ENCODE results near the gene VHLL. TPM values are rescaled to one million over a fixed set of nuclear protein-coding genes. Genes with fewer than 3 reads are reported as not detected.

VHLL gene
- total RNA-seq, 1 experiment from 2014 or later, result 1.1 TPM

DNA sequence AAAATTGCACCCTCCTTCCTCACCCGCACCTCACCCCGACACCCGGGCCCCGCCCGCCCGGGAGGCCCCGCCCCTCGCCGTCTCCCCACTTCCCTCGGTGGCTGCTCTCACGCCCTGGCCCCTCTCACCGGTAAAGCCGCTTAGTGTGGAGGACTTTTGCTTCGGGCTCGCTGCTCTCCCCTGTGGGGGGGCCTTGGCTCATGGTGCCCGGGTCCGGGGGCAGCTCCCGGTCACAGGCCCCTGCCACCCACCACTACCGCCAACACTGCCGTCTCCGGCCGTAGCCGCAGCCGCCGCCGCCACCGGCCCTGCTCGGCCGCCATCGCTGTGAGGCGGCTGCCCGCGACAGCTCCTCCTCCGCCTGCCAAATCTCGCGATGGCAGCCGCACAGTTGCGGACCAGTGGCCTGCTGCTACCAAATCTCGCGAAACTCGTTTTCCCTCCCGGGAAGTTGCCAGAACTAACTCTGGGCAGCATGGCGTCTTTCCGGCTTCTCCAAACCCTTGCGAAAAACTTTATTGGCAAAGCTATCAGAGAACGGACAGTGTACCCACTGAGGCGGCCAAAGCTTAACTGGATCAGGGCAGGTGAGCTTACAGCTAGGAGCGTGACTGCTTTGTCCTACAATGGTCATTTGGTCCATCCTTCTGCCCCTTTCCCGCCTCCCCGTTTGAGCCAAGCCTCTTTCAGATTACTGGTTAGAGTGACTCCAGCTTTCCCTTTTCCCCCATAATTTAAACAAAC lies 16.5 kb downstream of the VHLL start, which contains the start of gene SMG5:
TSS of gene SMG5 (minus strand) at position 347 of the 744 bp plus-strand sequence. CDS start at position 202, 145 bp downstream.
- peak within 1 kb of the TSS; percentile 95 for H3K4me2 ChIP-seq (ENCODE audit: low read length)
- H3K36me3 ChIP-seq (ENCODE audit: low read depth, low read length), result peaks cover 24% of the 10 kb centered on the region
- DNase-seq (peak; percentile 100), ATAC-seq (peak; percentile 91)
- peak within 1 kb of the TSS; percentile 76 for H3K27ac ChIP-seq (ENCODE audit: low read length)
- CTCF ChIA-PET, result interaction anchor here (0.6 to 0.7 kb wide), 2 partner anchors 18 to 37 kb away, joined by 3 to 4 read pairs; no protein-coding TSS in a partner anchor
- H3F3A ChIP-seq (ENCODE audit: low read length, unreplicated experiment), result no peaks in the 10 kb centered on the region
- no peaks in the 10 kb centered on the region for H3K27me3 ChIP-seq (ENCODE audit: low read length)
- H4K20me1 ChIP-seq (ENCODE audit: low read length), result peaks cover 36% of the 10 kb centered on the region
- H3K79me2 ChIP-seq (ENCODE audit: low read length), result peaks cover 73% of the 10 kb centered on the region
- H2AFZ ChIP-seq (ENCODE audit: low read length), result peak within 1 kb of the TSS; percentile 89
- no peaks in the 10 kb centered on the region for H3K9me2 ChIP-seq (replicated peaks; ENCODE audit: low read length)
- peak within 1 kb of the TSS; percentile 86 for H3K4me3 ChIP-seq (ENCODE audit: low read length)
- POLR2A ChIA-PET (ENCODE audit: unreplicated experiment), result interaction anchor here (0.5 to 0.7 kb wide), 7 partner anchors 12 to 445 kb away, joined by 3 to 7 read pairs (median 3); partner anchors contain the start of gene GLMP
- peaks cover 32% of the 10 kb centered on the region for H3K4me1 ChIP-seq (ENCODE audit: insufficient read depth, low read length)
- intact Hi-C loops (cut with micrococcal nuclease), result loop anchor here (1.0 kb wide), 1 partner anchor 19 kb away; no protein-coding TSS in a partner anchor
- peak within 1 kb of the TSS; percentile 98 for H3K9ac ChIP-seq (ENCODE audit: low read length)
- BruUV-seq (replicated peaks), result no TSS peak
- TF ChIP-seq, protein P1, sequence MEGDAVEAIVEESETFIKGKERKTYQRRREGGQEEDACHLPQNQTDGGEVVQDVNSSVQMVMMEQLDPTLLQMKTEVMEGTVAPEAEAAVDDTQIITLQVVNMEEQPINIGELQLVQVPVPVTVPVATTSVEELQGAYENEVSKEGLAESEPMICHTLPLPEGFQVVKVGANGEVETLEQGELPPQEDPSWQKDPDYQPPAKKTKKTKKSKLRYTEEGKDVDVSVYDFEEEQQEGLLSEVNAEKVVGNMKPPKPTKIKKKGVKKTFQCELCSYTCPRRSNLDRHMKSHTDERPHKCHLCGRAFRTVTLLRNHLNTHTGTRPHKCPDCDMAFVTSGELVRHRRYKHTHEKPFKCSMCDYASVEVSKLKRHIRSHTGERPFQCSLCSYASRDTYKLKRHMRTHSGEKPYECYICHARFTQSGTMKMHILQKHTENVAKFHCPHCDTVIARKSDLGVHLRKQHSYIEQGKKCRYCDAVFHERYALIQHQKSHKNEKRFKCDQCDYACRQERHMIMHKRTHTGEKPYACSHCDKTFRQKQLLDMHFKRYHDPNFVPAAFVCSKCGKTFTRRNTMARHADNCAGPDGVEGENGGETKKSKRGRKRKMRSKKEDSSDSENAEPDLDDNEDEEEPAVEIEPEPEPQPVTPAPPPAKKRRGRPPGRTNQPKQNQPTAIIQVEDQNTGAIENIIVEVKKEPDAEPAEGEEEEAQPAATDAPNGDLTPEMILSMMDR (conservative IDR thresholded peaks at IDR 0.05; ENCODE audit: low read depth, low read length), result no peak
- no peaks in the 10 kb centered on the region for H3K9me3 ChIP-seq (ENCODE audit: low read length)

GRCh38 chr1:156281693-156282478 lies 17.2 kb downstream of the VHLL start:
- ChIA-PET CTCF (interaction anchor here (0.6 to 0.7 kb wide), 2 partner anchors 19 to 198 kb away, joined by 3 to 4 read pairs; no protein-coding TSS in a partner anchor), POLR2A (ENCODE audit: unreplicated experiment) (interaction anchor here (0.5 to 0.7 kb wide), 5 partner anchors 12 to 223 kb away, joined by 3 to 7 read pairs (median 3); no protein-coding TSS in a partner anchor)
- Histone ChIP-seq H4K20me1 (ENCODE audit: low read length) (peaks cover 36% of the 10 kb centered on the region), H3K9me3 (ENCODE audit: low read length) (no peaks in the 10 kb centered on the region), H3K9ac (ENCODE audit: low read length) (peak overlapping the region; percentile 98), H3K27me3 (ENCODE audit: low read length) (no peaks in the 10 kb centered on the region), H3K27ac (ENCODE audit: low read length) (peak overlapping the region; percentile 76), H3K79me2 (ENCODE audit: low read length) (peaks cover 73% of the 10 kb centered on the region), H3F3A (ENCODE audit: low read length, unreplicated experiment) (no peaks in the 10 kb centered on the region), H3K4me3 (ENCODE audit: low read length) (peak overlapping the region; percentile 86), H3K4me1 (ENCODE audit: insufficient read depth, low read length) (peaks cover 32% of the 10 kb centered on the region), H3K4me2 (ENCODE audit: low read length) (peak overlapping the region; percentile 95), H3K9me2 (replicated peaks; ENCODE audit: low read length) (no peaks in the 10 kb centered on the region), H3K36me3 (ENCODE audit: low read depth, low read length) (peaks cover 30% of the 10 kb centered on the region), H2AFZ (ENCODE audit: low read length) (peak overlapping the region; percentile 66)
- ATAC-seq (peak; percentile 35), DNase-seq (peak; percentile 58)
- TSS peak; percentile 51 for BruUV-seq (replicated peaks)
- TF ChIP-seq EZH2 (IDR thresholded peaks at IDR 0.05; ENCODE audit: low read length, unreplicated experiment) (no peak), EZH2phosphoT487 (IDR thresholded peaks at IDR 0.05; ENCODE audit: borderline replicate concordance, low read length) (no peak)
- TF ChIP-seq, protein P1 (conservative IDR thresholded peaks at IDR 0.05; ENCODE audit: low read depth, low read length), result no peak
- intact Hi-C loops (cut with micrococcal nuclease), result loop anchor here (1.0 kb wide), 1 partner anchor 19 kb away; no protein-coding TSS in a partner anchor
